Measurements from ENCODE around the gene SLC25A40. TPM values are rescaled to one million over a fixed set of nuclear protein-coding genes. Genes with fewer than 3 reads are reported as not detected.
"Not testable (repeated sequence)": the region's sequence is repeated elsewhere in the genome, so short reads cannot be mapped to it uniquely, and the experiment has no call there.

Gene SLC25A40
- total and polyA plus RNA-seq, 4 experiments from 2014 or later = 14.6 to 29.8 (median 21.8) TPM

DNA sequence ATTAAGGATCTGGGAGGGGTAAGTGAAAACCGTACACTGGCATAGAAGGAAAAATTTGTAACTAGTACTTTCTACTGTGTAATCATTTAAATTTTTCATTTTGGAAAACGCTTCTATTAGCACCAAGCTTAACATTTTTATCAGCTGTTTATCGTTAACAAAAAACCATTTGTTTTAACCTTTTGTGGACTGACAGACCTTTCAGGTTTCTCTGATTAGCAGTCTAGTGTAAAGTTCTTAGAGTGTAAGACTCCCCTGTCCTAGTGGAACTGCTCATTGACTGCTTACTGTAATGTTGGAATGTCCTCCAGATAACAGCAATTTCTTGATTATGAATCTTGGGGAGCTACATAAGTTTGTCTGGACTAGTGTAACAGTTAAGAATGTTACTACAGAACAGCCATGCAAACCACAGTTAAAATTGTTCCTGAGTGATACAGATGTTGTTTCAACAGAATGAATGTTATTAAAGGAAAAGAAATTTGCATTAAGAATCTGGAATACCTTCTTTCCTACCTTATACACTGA, 2.1 kb upstream of the SLC25A40 start:
- Mint-ChIP-seq H3K36me3 (peaks cover 8 to 35% of the 10 kb centered on the region in 2 donors), H3K4me1 (peaks cover 40 to 56% (median 48%) of the 10 kb centered on the region in 4 donors), H3K4me3 (peak overlapping the region; percentile 39 to 97 (median 95)), H3K27ac (peak overlapping the region in 3 of 7 donors; percentile 10 to 38 (median 25)), H3K9me3 (no peaks in the 10 kb centered on the region), H3K27me3 (no peaks in the 10 kb centered on the region)
- H3K9me3 ChIP-seq (ENCODE audit: control insufficient read depth in 1 of 2, low read length in 2 of 2) = no peaks in the 10 kb centered on the region
- no peak for DNase-seq
- ChIA-PET CTCF (ENCODE audit: partially characterized antibody) (interaction anchor here (1.2 kb wide), 1 partner anchor 9 kb away, joined by 3 read pairs; no protein-coding TSS in a partner anchor), POLR2A (ENCODE audit: partially characterized antibody) (no interaction called here)
- intact Hi-C loops (cut with micrococcal nuclease) = loop anchor here (5.0 kb wide), 1 partner anchor 234 kb away; no protein-coding TSS in a partner anchor
- peaks cover 43% of the 10 kb centered on the region for H3K4me1 ChIP-seq (ENCODE audit: insufficient read depth, low read length)
- no peak overlapping the region for H3K27ac ChIP-seq (ENCODE audit: low read depth, low read length)
- no peaks in the 10 kb centered on the region for H3K27me3 ChIP-seq (ENCODE audit: insufficient read depth, low read length)
- H3K36me3 ChIP-seq (ENCODE audit: insufficient read depth, low read length) = no peaks in the 10 kb centered on the region
- H3K4me3 ChIP-seq (ENCODE audit: low read length in 2 of 2) = no peak overlapping the region

DNA sequence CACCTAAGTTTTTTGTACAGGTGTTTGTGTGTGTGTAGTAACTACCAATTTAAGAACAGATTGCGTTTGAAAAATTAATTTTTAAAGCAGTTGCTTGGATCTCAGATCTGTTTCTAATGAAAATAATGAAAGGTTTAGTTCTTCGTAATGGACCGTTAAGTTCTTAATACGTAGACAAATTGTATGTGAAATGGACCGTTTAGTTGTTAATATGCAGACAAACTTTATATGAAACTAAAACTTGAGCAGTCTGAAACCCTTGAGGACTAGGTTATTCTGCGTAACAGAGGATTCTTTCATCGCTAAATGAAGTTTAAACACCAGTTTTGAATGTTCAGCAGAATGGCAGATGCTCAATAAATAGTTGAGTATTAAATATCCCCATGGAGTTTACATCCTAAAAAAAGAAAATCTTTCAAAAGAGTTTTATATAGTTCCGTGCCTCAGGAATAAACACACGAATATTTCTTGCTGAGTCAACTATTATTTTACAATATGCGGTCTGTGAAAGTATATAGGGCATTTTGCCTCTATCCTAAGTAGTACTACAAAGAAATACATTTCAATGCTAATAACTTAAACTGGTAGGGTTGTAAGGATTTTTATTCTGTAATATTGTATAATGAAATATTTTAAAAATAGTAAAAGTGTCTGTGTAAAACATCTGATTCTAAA, 1.3 kb upstream of the SLC25A40 start:
- ChIA-PET CTCF (ENCODE audit: partially characterized antibody) (interaction anchor here (1.0 to 1.4 kb wide), 3 partner anchors 9 to 343 kb away, joined by 3 to 10 read pairs (median 3); no protein-coding TSS in a partner anchor), POLR2A (ENCODE audit: partially characterized antibody) (interaction anchor here (2.0 to 3.2 kb wide), 3 partner anchors 57 to 658 kb away, joined by 6 to 22 read pairs (median 12); partner anchors contain the start of genes ADAM22, CROT and TMEM243)
- Histone ChIP-seq H3K27ac (ENCODE audit: low read depth, low read length) (peak overlapping the region; percentile 91), H3K36me3 (ENCODE audit: insufficient read depth, low read length) (no peaks in the 10 kb centered on the region), H3K4me3 (ENCODE audit: low read length in 2 of 2) (peak overlapping the region; percentile 79 to 80), H3K27me3 (ENCODE audit: insufficient read depth, low read length) (no peaks in the 10 kb centered on the region), H3K9me3 (ENCODE audit: control insufficient read depth in 1 of 2, low read length in 2 of 2) (no peaks in the 10 kb centered on the region), H3K4me1 (ENCODE audit: insufficient read depth, low read length) (peaks cover 43% of the 10 kb centered on the region)
- Mint-ChIP-seq H3K4me3 (peak overlapping the region; percentile 93 to 97 (median 95)), H3K9me3 (peaks cover 0 to 5% (median 0%) of the 10 kb centered on the region in 8 donors), H3K36me3 (peaks cover 14 to 38% of the 10 kb centered on the region in 2 donors), H3K4me1 (peaks cover 41 to 58% (median 49%) of the 10 kb centered on the region in 4 donors), H3K27me3 (no peaks in the 10 kb centered on the region), H3K27ac (peak overlapping the region; percentile 71 to 98 (median 97))
- no peak for DNase-seq
- intact Hi-C loops (cut with micrococcal nuclease) = loop anchor here (2.0 to 5.0 kb wide), 4 partner anchors 25 to 659 kb away; partner anchors contain the start of gene TMEM243

DNA sequence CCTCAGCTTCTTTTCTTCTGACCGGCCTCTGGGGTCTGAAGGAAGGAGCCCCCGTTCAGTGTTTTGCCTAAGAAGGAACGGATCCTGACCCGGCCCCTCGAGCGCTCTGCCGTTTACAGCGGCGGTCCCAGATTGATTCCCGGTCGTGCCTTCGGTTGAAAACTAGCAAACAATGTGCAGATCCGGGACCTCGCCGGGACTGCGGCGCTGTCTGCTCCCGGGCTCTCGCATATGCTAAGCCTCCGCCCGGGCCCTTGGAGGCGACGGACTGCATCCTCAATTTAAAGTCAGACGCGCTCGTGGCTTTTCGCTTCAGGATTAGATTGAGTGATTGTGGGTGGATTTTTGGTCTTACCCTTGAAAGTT, 692 bp upstream of the SLC25A40 start:
- H3K27me3 ChIP-seq (ENCODE audit: insufficient read depth, low read length) = no peaks in the 10 kb centered on the region
- Mint-ChIP-seq H3K27ac (peak overlapping the region; percentile 71 to 99 (median 97)), H3K4me1 (peaks cover 38 to 58% (median 48%) of the 10 kb centered on the region in 4 donors), H3K27me3 (no peaks in the 10 kb centered on the region), H3K4me3 (peak overlapping the region; percentile 93 to 97 (median 95)), H3K9me3 (peaks cover 0 to 7% (median 4%) of the 10 kb centered on the region in 8 donors), H3K36me3 (peaks cover 18 to 38% of the 10 kb centered on the region in 2 donors)
- H3K4me3 ChIP-seq (ENCODE audit: low read length in 2 of 2) = peak overlapping the region; percentile 79 to 80
- intact Hi-C loops (cut with micrococcal nuclease) = loop anchor here (1.0 to 5.0 kb wide), 8 partner anchors 24 to 725 kb away; partner anchors contain the start of genes ADAM22, CROT, DMTF1 and RUNDC3B
- H3K27ac ChIP-seq (ENCODE audit: low read depth, low read length) = peak overlapping the region; percentile 91
- no peaks in the 10 kb centered on the region for H3K9me3 ChIP-seq (ENCODE audit: control insufficient read depth in 1 of 2, low read length in 2 of 2)
- H3K36me3 ChIP-seq (ENCODE audit: insufficient read depth, low read length) = no peaks in the 10 kb centered on the region
- peaks cover 43% of the 10 kb centered on the region for H3K4me1 ChIP-seq (ENCODE audit: insufficient read depth, low read length)
- ChIA-PET CTCF (ENCODE audit: partially characterized antibody) (interaction anchor here (1.0 to 1.4 kb wide), 3 partner anchors 10 to 344 kb away, joined by 3 to 10 read pairs (median 4); partner anchors contain the start of gene ADAM22), POLR2A (ENCODE audit: partially characterized antibody) (interaction anchor here (1.0 to 3.2 kb wide), 7 partner anchors 22 to 725 kb away, joined by 3 to 22 read pairs (median 5); partner anchors contain the start of genes ADAM22, CROT, DMTF1 and TMEM243)
- peak in 3 of 5 donors; percentile 37 to 43 (median 42) for DNase-seq

DNA sequence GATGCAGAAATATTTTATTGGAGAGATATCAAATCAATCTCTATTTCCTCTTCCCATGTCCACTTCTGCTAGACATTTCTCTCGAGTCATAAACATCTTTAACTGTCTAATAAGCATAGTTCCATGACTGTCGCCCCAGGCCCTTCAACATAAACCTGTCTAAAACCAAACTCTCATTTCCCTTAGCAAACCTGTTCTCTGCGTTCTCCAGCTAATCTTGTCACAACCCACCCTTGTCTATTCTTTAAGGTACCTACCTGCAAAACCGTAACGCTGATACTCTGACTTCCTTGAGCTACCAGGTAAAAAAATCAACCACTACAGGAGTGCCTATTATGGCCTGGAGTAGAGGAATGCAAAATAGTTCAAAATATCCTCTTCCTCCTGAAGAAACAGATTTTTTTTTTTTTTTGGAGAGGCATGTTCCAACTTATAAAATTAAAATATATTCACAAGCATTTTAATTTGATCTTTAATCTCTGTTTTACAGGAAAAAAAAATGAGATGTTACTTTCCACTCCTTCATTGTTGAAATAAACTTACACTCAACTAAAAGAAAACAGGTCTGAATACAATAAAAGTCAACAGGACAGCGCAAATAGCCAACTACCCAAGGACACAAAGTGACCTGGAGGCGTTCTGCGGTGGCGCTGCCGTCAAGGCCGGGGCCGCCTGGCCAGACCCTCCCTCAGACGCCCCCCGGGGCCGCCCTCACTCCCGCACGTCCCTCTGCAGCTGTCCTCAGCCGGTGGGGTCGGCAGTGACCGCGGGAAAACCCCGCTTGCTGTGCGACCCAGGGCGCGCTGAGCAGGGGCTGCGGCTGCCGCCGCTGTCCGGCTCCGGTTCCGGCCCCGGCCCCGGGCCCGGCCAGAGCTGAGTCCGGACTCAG, 765 bp downstream of the SLC25A40 start:
- POLR2A ChIA-PET (ENCODE audit: partially characterized antibody) = interaction anchor here (0.5 to 3.2 kb wide), 10 partner anchors 11 to 723 kb away, joined by 3 to 22 read pairs (median 4); partner anchors contain the start of genes ADAM22, CROT, DMTF1 and SRI
- DNase-seq = peak in 4 of 5 donors; percentile 18 to 39 (median 20)
- no peaks in the 10 kb centered on the region for H3K36me3 ChIP-seq (ENCODE audit: insufficient read depth, low read length)
- H3K4me1 Mint-ChIP-seq = peaks cover 34 to 53% (median 41%) of the 10 kb centered on the region in 4 donors
- H3K9me3 Mint-ChIP-seq = peaks cover 0 to 14% (median 4%) of the 10 kb centered on the region in 8 donors
- intact Hi-C loops (cut with micrococcal nuclease) = loop anchor here (1.0 to 5.0 kb wide), 8 partner anchors 23 to 723 kb away; partner anchors contain the start of genes ADAM22, CROT, DMTF1 and RUNDC3B
- CTCF ChIA-PET (ENCODE audit: partially characterized antibody) = interaction anchor here (1.1 to 1.5 kb wide), 4 partner anchors 11 to 78 kb away, joined by 4 to 10 read pairs (median 6); partner anchors contain the start of gene ADAM22
- peak overlapping the region; percentile 71 to 90 (median 85) for H3K27ac Mint-ChIP-seq
- H3K4me1 ChIP-seq (ENCODE audit: insufficient read depth, low read length) = peaks cover 43% of the 10 kb centered on the region
- no peaks in the 10 kb centered on the region for H3K27me3 Mint-ChIP-seq
- peak overlapping the region; percentile 58 to 79 for H3K4me3 ChIP-seq (ENCODE audit: low read length in 2 of 2)
- H3K9me3 ChIP-seq (ENCODE audit: control insufficient read depth in 1 of 2, low read length in 2 of 2) = no peaks in the 10 kb centered on the region
- peak overlapping the region; percentile 91 for H3K27ac ChIP-seq (ENCODE audit: low read depth, low read length)
- H3K36me3 Mint-ChIP-seq = peaks cover 29 to 39% of the 10 kb centered on the region in 2 donors
- no peaks in the 10 kb centered on the region for H3K27me3 ChIP-seq (ENCODE audit: insufficient read depth, low read length)
- H3K4me3 Mint-ChIP-seq = peak overlapping the region; percentile 88 to 97 (median 95)

DNA sequence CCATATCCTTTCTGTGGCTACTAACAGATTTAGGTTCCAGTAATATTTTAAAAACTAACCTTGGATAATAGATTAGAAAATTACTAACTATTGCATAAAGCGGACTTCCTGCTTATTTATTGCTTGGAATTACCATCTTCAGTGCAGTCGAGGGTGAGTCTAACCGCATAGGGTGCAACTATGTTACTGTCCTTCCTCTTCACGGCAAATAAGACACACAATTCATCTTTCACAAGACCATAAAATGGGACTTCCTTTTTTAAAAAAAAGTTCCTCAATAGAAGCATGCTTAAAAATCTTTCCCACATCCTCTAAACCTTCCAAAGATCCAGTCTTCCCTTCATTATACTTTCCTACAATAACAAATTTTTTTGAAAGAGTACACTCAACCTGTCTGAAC, 2.1 kb downstream of the SLC25A40 start:
- H3K27ac ChIP-seq (ENCODE audit: low read depth, low read length) = no peak overlapping the region
- H3K4me3 Mint-ChIP-seq = peak overlapping the region in 7 of 8 donors; percentile 28 to 97 (median 85)
- CTCF ChIA-PET (ENCODE audit: partially characterized antibody) = interaction anchor here (1.5 kb wide), 1 partner anchor 13 kb away, joined by 6 read pairs; no protein-coding TSS in a partner anchor
- H3K27me3 ChIP-seq (ENCODE audit: insufficient read depth, low read length) = no peaks in the 10 kb centered on the region
- H3K4me3 ChIP-seq (ENCODE audit: low read length in 2 of 2) = no peak overlapping the region
- peak overlapping the region in 6 of 7 donors; percentile 6 to 71 (median 32) for H3K27ac Mint-ChIP-seq
- H3K4me1 ChIP-seq (ENCODE audit: insufficient read depth, low read length) = peaks cover 35% of the 10 kb centered on the region
- no peak for DNase-seq
- peaks cover 0 to 14% (median 4%) of the 10 kb centered on the region in 8 donors for H3K9me3 Mint-ChIP-seq
- POLR2A ChIA-PET (ENCODE audit: partially characterized antibody) = interaction anchor here (3.2 kb wide), 1 partner anchor 60 kb away, joined by 22 read pairs; the partner anchor contains the start of gene ADAM22
- H3K36me3 ChIP-seq (ENCODE audit: insufficient read depth, low read length) = no peaks in the 10 kb centered on the region
- peaks cover 32 to 48% (median 37%) of the 10 kb centered on the region in 4 donors for H3K4me1 Mint-ChIP-seq
- no peaks in the 10 kb centered on the region for H3K9me3 ChIP-seq (ENCODE audit: control insufficient read depth in 1 of 2, low read length in 2 of 2)
- H3K27me3 Mint-ChIP-seq = no peaks in the 10 kb centered on the region
- intact Hi-C loops (cut with micrococcal nuclease) = no loop called here
- H3K36me3 Mint-ChIP-seq = peaks cover 37% of the 10 kb centered on the region in 2 donors

DNA sequence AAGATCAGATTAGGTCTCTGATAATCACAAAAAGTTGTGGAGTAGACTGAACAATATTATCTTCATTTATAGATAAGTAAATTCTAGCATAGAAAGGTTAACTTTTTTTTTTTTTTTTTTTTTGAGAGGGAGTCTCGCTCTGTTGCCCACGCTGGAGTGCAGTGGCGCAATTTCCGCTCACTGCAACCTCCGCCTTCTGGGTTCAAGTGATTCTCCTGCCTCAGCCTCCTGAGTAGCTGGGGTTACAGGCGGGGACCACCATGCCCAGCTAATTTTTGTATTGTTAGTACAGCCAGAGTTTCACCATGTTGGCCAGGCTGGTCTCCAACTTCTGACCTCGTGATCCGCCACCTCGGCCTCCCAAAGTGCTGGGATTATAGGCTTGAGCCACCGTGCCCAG, 2.8 kb downstream of the SLC25A40 start:
- H3K4me3 ChIP-seq (ENCODE audit: low read length in 2 of 2) = not testable (repeated sequence)

More for the DNA sequence above, 2.8 kb downstream of the SLC25A40 start:
- H3K9me3 ChIP-seq (ENCODE audit: control insufficient read depth in 1 of 2, low read length in 2 of 2); POLR2A ChIA-PET (ENCODE audit: partially characterized antibody); H3K27ac ChIP-seq (ENCODE audit: low read depth, low read length); H3K36me3 ChIP-seq (ENCODE audit: insufficient read depth, low read length); H3K27me3 ChIP-seq (ENCODE audit: insufficient read depth, low read length); H3K27me3 Mint-ChIP-seq; intact Hi-C loops (cut with micrococcal nuclease); DNase-seq: not testable (repeated sequence)
- peak overlapping the region in 1 of 8 donors; percentile 88 for H3K4me3 Mint-ChIP-seq
- CTCF ChIA-PET (ENCODE audit: partially characterized antibody) = interaction anchor here (0.7 kb wide), 1 partner anchor 721 kb away, joined by 4 read pairs; no protein-coding TSS in a partner anchor
- peaks cover 39 to 42% of the 10 kb centered on the region in 2 donors for H3K36me3 Mint-ChIP-seq
- H3K9me3 Mint-ChIP-seq = peaks cover 0 to 14% (median 4%) of the 10 kb centered on the region in 8 donors
- H3K4me1 ChIP-seq (ENCODE audit: insufficient read depth, low read length) = peaks cover 29% of the 10 kb centered on the region
- peaks cover 31 to 46% (median 34%) of the 10 kb centered on the region in 4 donors for H3K4me1 Mint-ChIP-seq
- H3K27ac Mint-ChIP-seq = peak overlapping the region in 2 of 7 donors; percentile 30 to 71

All from CD4-positive, alpha-beta memory T cell (primary cell).